H1 (cell line): Measurements from ENCODE around the gene NOSIP. TPM values are rescaled to one million over a fixed set of nuclear protein-coding genes. Genes with fewer than 3 reads are reported as not detected.

Experiments used
- CHD2 ChIP-seq: IDR thresholded peaks from 2 replicates; pipeline ENCODE4 v1.6.1; 2012; ENCODE audit warnings: low read length, improper control_type of control experiment
- CREB1 ChIP-seq: IDR thresholded peaks from 2 replicates; pipeline ENCODE4 v1.6.1; 2012; ENCODE audit warnings: inconsistent platforms
- GTF2F1 ChIP-seq: IDR thresholded peaks from 2 replicates; pipeline ENCODE4 v1.6.1; 2012; ENCODE audit warnings: low read depth, low read length, improper control_type of control experiment, borderline replicate concordance
- KDM4A ChIP-seq: IDR thresholded peaks from one replicate; pipeline ENCODE4 v1.7.1; 2012; ENCODE audit warnings: low read depth, mild to moderate bottlenecking, moderate library complexity, low read length, inconsistent platforms; ENCODE audit not compliant: severe bottlenecking
- RAD21 ChIP-seq, 2 experiments: IDR thresholded peaks in 1 of 2; conservative IDR thresholded peaks in 1 of 2; 2 replicates each; pipeline ENCODE4 v1.6.1; 2011; ENCODE audit warnings: low read depth in 2 of 2, low read length in 2 of 2, improper control_type of control experiment in 1 of 2, inconsistent platforms in 1 of 2, mild to moderate bottlenecking in 1 of 2, moderate library complexity in 1 of 2
- RBBP5 ChIP-seq: IDR thresholded peaks from 2 replicates; pipeline ENCODE4 v1.7.1; 2012; ENCODE audit warnings: low read depth, mild to moderate bottlenecking, inconsistent platforms, low read length, moderate library complexity, borderline replicate concordance
- SP1 ChIP-seq: IDR thresholded peaks from 2 replicates; pipeline ENCODE4 v1.6.1; 2011; ENCODE audit warnings: low read depth, low read length
- SUZ12 ChIP-seq: fragments of 200-600 bp; sonication (generic); IDR thresholded peaks from 2 replicates; pipeline ENCODE4 v1.6.1; 2012; ENCODE audit warnings: mild to moderate bottlenecking, inconsistent platforms, low read length, moderate library complexity, mixed read lengths
- TCF12 ChIP-seq: IDR thresholded peaks from 2 replicates; pipeline ENCODE4 v1.6.1; 2011; ENCODE audit warnings: low read depth, mild to moderate bottlenecking, low read length
- YY1 ChIP-seq: IDR thresholded peaks from 2 replicates; pipeline ENCODE4 v1.6.1; 2011; ENCODE audit warnings: low read depth, mild to moderate bottlenecking, low read length
- polyA plus RNA-seq, 7 experiments: library from polyadenylated mRNA; depleted of rRNA in 3 of 7; stranded (reverse) in 5 of 7; unstranded in 2 of 7; fragments of >200 nt in 5 of 7; fragments of 200-250 nt in 2 of 7; gene quantifications; 1 replicate in 5 of 7; 2 replicates in 1 of 7; 4 replicates in 1 of 7; pipeline versions ENCODE4 v1.2.1 to v1.2.3, GENCODE V29; 2011 to 2013; ENCODE audit warnings: missing spikeins in 2 of 7, mixed read lengths in 2 of 7
- total RNA-seq: library from RNA; stranded (reverse); fragmentation: NEBNext Ultra II Directional; extraction: Animal tissue kit (Norgen Biotek cat#: 25700); gene quantifications from 2 replicates; pipeline ENCODE4 v1.2.1, GENCODE V29; 2021
- TF ChIP-seq, protein P1 (sequence below), 3 experiments: IDR thresholded peaks; 1 replicate in 2 of 3; 2 replicates in 1 of 3; pipeline versions ENCODE4 v1.5.1 to v1.6.1; 2011; ENCODE audit warnings: low read length in 3 of 3, mild to moderate bottlenecking in 3 of 3, inconsistent platforms in 2 of 3, low read depth in 1 of 3, moderate library complexity in 1 of 3; ENCODE audit not compliant: insufficient read depth in 1 of 3; ENCODE audit errors: control extremely low read depth in 1 of 3
- TF ChIP-seq, protein P2 (sequence below): IDR thresholded peaks from 2 replicates; pipeline ENCODE4 v1.6.1; 2012; ENCODE audit warnings: low read length, inconsistent platforms

The NOSIP gene
- total and polyA plus RNA-seq, 2 of the 8 experiments (the other 6 are each of a cell fraction or from before 2014, with no cell fraction given) = 85.1 to 192 TPM

DNA sequence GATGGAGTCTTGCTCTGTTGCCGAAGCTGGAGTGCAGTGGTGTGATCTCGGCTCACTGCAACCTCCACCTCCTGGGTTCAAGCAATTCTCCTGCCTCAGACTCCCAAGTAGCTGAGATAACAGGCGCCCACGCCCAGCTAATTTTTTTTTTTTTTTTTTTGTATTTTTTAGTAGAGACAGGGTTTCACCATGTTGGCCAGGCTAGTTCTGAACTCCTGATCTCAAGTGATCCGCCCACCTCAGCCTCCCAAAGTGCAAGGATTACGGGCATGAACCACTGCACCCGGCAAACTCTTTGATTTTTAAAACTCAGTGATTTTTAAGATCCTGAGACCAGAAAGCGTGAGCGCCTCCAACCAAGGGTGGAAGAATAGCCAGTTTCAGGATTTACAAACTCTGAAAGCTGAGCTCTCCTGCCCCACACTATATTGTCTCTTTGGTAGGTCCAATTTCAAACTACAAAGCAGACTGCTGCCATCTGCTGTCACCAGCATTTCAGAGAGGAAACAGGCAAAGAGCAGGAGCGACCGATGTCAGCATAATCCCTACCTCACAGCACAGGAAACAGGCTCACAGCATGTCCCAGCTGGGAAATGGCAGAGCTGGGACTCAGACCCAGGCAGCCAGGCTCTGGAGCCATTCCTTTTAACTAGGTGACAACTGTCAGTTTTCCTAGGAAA, 9.2 kb downstream of the NOSIP start (continued):
- TF ChIP-seq, protein P1, sequence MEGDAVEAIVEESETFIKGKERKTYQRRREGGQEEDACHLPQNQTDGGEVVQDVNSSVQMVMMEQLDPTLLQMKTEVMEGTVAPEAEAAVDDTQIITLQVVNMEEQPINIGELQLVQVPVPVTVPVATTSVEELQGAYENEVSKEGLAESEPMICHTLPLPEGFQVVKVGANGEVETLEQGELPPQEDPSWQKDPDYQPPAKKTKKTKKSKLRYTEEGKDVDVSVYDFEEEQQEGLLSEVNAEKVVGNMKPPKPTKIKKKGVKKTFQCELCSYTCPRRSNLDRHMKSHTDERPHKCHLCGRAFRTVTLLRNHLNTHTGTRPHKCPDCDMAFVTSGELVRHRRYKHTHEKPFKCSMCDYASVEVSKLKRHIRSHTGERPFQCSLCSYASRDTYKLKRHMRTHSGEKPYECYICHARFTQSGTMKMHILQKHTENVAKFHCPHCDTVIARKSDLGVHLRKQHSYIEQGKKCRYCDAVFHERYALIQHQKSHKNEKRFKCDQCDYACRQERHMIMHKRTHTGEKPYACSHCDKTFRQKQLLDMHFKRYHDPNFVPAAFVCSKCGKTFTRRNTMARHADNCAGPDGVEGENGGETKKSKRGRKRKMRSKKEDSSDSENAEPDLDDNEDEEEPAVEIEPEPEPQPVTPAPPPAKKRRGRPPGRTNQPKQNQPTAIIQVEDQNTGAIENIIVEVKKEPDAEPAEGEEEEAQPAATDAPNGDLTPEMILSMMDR (IDR thresholded peaks at IDR 0.05; ENCODE audit: control extremely low read depth in 1 of 3, insufficient read depth in 1 of 3, low read depth in 1 of 3, low read length in 3 of 3) = peak in 2 of 3 experiments; percentile 9 to 33; a peak in 2 of 4 replicates
- no peak for TF ChIP-seq RBBP5
- no peak for TF ChIP-seq SP1
- TF ChIP-seq CHD2 = no peak
- no peak for TF ChIP-seq GTF2F1
- no peak for TF ChIP-seq CREB1
- TF ChIP-seq RAD21 (IDR thresholded peaks at IDR 0.05 in 1 of 2, conservative IDR thresholded peaks at IDR 0.05 in 1 of 2; ENCODE audit: low read depth in 2 of 2, low read length in 2 of 2) = 0 out of 4 replicates have a peak, but pooled peaks of 1 of the 2 experiments have one; percentile 10
- TF ChIP-seq TCF12 = no peak
- TF ChIP-seq YY1 = no peak
- TF ChIP-seq SUZ12 = no peak
- TF ChIP-seq KDM4A = no peak
- TF ChIP-seq, protein P2, sequence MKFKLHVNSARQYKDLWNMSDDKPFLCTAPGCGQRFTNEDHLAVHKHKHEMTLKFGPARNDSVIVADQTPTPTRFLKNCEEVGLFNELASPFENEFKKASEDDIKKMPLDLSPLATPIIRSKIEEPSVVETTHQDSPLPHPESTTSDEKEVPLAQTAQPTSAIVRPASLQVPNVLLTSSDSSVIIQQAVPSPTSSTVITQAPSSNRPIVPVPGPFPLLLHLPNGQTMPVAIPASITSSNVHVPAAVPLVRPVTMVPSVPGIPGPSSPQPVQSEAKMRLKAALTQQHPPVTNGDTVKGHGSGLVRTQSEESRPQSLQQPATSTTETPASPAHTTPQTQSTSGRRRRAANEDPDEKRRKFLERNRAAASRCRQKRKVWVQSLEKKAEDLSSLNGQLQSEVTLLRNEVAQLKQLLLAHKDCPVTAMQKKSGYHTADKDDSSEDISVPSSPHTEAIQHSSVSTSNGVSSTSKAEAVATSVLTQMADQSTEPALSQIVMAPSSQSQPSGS = no peak
